Measurements from ENCODE around the gene CUX1.
A peak's percentile ranks its signal among the peaks of the same experiment; 100 is the strongest.
"Not testable (repeated sequence)": the region's sequence is repeated elsewhere in the genome, so short reads cannot be mapped to it uniquely, and the experiment has no call there.

CUX1 gene

GRCh38 chr7:102115931-102116330, 298.5 kb downstream of the CUX1 start:
- no peak for DNase-seq

GRCh38 chr7:102117743-102118142, 300.3 kb downstream of the CUX1 start:
- DNase-seq: no peak

- DNase-seq: no peak
These were observed 301.8 kb downstream of the CUX1 start for GRCh38 chr7:102119213-102119651.

- no peak for DNase-seq
These were observed 302.5 kb downstream of the CUX1 start for GRCh38 chr7:102119925-102120324.

GRCh38 chr7:102120666-102121195, 303.3 kb downstream of the CUX1 start:
- no peak for DNase-seq

- DNase-seq: no peak
These were observed 304.6 kb downstream of the CUX1 start for GRCh38 chr7:102122026-102122425.

GRCh38 chr7:102125127-102125596, 307.7 kb downstream of the CUX1 start:
- no peak for DNase-seq

- DNase-seq: no peak
These were observed 310.9 kb downstream of the CUX1 start for GRCh38 chr7:102128303-102128702.

GRCh38 chr7:102129636-102130370, 312.4 kb downstream of the CUX1 start:
- DNase-seq: no peak

- no peak for DNase-seq
These were observed 314.9 kb downstream of the CUX1 start for GRCh38 chr7:102132209-102132752.

GRCh38 chr7:102138676-102139075, 321.2 kb downstream of the CUX1 start:
- DNase-seq: no peak

GRCh38 chr7:102140952-102141370, 323.5 kb downstream of the CUX1 start:
- DNase-seq: peak; percentile 25

- DNase-seq: not testable (repeated sequence)
These were observed 325.0 kb downstream of the CUX1 start for GRCh38 chr7:102142433-102142832.

GRCh38 chr7:102146122-102146521, 328.7 kb downstream of the CUX1 start:
- DNase-seq: no peak

GRCh38 chr7:102147008-102147407, 329.6 kb downstream of the CUX1 start:
- DNase-seq: no peak

- DNase-seq: no peak
These were observed 331.4 kb downstream of the CUX1 start for GRCh38 chr7:102148799-102149198.

- no peak for DNase-seq
These were observed 332.0 kb downstream of the CUX1 start for GRCh38 chr7:102149416-102149815.

- no peak for DNase-seq
These were observed 332.8 kb downstream of the CUX1 start for GRCh38 chr7:102150266-102150665.

GRCh38 chr7:102152672-102153598, 335.5 kb downstream of the CUX1 start:
- no peak for DNase-seq

- DNase-seq: no peak
These were observed 336.1 kb downstream of the CUX1 start for GRCh38 chr7:102153599-102153946.

GRCh38 chr7:102154425-102154824, 337.0 kb downstream of the CUX1 start:
- no peak for DNase-seq

- no peak for DNase-seq
These were observed 338.5 kb downstream of the CUX1 start for GRCh38 chr7:102155821-102156441.

- no peak for DNase-seq
These were observed 339.4 kb downstream of the CUX1 start for GRCh38 chr7:102156867-102157266.
